K562 (cell line): ENCODE measurements around the gene MEIKIN.

ENCODE experiments used
- CBX3 ChIP-seq, 2 experiments: IDR thresholded peaks; 1 replicate in 1 of 2; 2 replicates in 1 of 2; pipeline ENCODE4 v1.6.1; 2012; ENCODE audit warnings: inconsistent platforms in 2 of 2, low read length in 2 of 2, borderline replicate concordance in 1 of 2, control low read depth in 1 of 2
- CBX5 ChIP-seq: IDR thresholded peaks from 2 replicates; pipeline ENCODE4 v1.6.1; 2014; ENCODE audit warnings: low read depth, borderline replicate concordance
- FOS ChIP-seq: IDR thresholded peaks from 3 replicates; pipeline ENCODE4 v1.6.1; 2011; ENCODE audit not compliant: insufficient read length; ENCODE audit errors: extremely low read depth
- SP2 ChIP-seq: IDR thresholded peaks from 2 replicates; pipeline ENCODE4 v1.6.1; 2011; ENCODE audit warnings: mild to moderate bottlenecking, low read depth, low read length, moderate library complexity; ENCODE audit not compliant: poor library complexity, severe bottlenecking; ENCODE audit errors: extremely low read depth
- TRIM24 ChIP-seq, 2 experiments: fragments of 450-650 bp; IDR thresholded peaks; 2 replicates each; pipeline ENCODE4 v1.6.1; 2016
- XRCC3 ChIP-seq: fragments of 450-650 bp; IDR thresholded peaks from 2 replicates; pipeline ENCODE4 v1.6.1; 2017; ENCODE audit warnings: mild to moderate bottlenecking, moderate library complexity
- ZBTB2 ChIP-seq: fragments of 450-650 bp; IDR thresholded peaks from 2 replicates; pipeline ENCODE4 v1.6.1; 2016; ENCODE audit warnings: antibody characterized with exemption

DNA sequence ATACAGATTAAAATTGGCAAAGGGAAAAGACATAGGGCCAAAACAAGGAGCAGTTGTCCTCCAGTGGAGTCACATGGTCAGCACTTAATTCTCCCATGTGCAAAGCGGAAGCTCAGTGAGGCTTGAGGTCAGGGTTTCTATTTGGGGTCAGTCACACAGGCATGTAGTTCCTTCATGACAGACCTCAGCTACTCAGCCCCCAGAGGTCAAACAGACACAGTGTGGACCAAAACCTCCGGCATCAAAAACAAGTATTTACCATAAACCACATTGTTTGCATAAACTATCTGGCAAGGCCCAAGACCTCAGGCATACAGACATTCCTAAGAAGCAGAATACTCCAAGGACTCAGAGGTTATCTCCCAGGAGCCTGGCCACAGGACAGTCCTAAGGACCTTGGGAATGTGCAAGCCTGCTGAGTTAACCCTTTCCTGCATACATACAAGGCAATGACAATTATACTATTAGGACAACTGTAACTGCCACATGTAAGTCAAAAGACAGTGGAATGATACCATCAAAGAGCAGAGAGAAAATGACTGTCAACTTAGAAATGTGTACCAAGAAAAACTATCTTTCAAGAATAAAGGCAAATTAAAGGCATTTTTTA is 120.0 kb downstream of the MEIKIN start:
- TF ChIP-seq TRIM24 (IDR thresholded peaks at IDR 0.05) (no peak), SP2 (no peak), XRCC3 (no peak), ZBTB2 (no peak), CBX3 (IDR thresholded peaks at IDR 0.05; ENCODE audit: borderline replicate concordance in 1 of 2, low read length in 2 of 2) (no peak), FOS (no peak), CBX5 (no peak)
